Neural progenitor cell (in vitro differentiated cells): Measurements from ENCODE around the gene RNF150.

Experiments used
- CTCF ChIP-seq: fragments of 200-600 bp; sonication (generic); IDR thresholded peaks from 2 replicates; pipeline ENCODE4 v1.5.1; 2017; ENCODE audit warnings: antibody characterized with exemption, mild to moderate bottlenecking
- EZH2 ChIP-seq: fragments of 200-600 bp; sonication (generic); IDR thresholded peaks from 2 replicates; pipeline ENCODE4 v1.6.1; 2017; ENCODE audit warnings: antibody characterized with exemption, mild to moderate bottlenecking, moderate library complexity
- EZH2phosphoT487 ChIP-seq: fragments of 200-600 bp; sonication (generic); IDR thresholded peaks from 2 replicates; pipeline ENCODE4 v1.6.1; 2017; ENCODE audit warnings: antibody characterized with exemption

DNA sequence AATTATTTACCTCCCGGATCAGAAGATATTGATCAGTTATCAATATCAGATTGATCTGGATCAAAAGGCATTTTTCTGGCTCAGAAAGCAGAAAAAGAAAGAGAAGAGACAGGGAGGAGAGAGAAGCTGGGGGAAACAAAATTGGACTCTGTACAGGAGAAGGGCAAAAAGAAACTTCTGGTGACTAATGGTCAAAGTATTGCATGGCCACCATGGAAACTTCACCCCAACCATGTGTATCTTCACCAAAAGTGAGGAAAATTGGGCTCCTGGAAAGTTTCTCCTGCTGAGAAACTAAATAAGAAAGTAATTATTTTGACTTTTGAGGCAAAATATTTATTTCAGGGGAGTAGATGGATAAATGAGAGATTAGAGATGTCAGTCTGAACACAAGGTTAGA, 33.9 kb downstream of the RNF150 start:
- TF ChIP-seq CTCF (no peak), EZH2 (no peak), EZH2phosphoT487 (no peak)
